DND-41 (cell line): ENCODE results near the gene NPHP4.
"Not testable (repeated sequence)": the region's sequence is repeated elsewhere in the genome, so short reads cannot be mapped to it uniquely, and the experiment has no call there.

Experiments used
- ATAC-seq: fragments of 200-7000 bp; cut with Tn5 transposase; 3 replicates; pipeline ENCODE4 v1.9.1; 2021; ENCODE audit warnings: low read depth; ENCODE audit not compliant: insufficient read depth
- DNase-seq: peaks from one replicate; pipeline ENCODE4 v3.0.0-alpha.2; 2020
- H2AFZ ChIP-seq: 2 replicates; pipeline ENCODE4 v1.6.0; 2012; ENCODE audit warnings: low read depth, low read length
- H3K27ac ChIP-seq: 2 replicates; pipeline ENCODE4 v1.5.1; 2012; ENCODE audit warnings: low read length, inconsistent platforms
- H3K27me3 ChIP-seq: fragments of 200-600 bp; sonication (generic); 2 replicates; pipeline ENCODE4 v1.6.0; 2012; ENCODE audit warnings: low read length, mild to moderate bottlenecking, inconsistent platforms; ENCODE audit not compliant: insufficient read depth, poor library complexity
- H3K36me3 ChIP-seq: 2 replicates; pipeline ENCODE4 v1.5.1; 2012; ENCODE audit warnings: low read length, inconsistent platforms; ENCODE audit not compliant: insufficient read depth
- H3K4me1 ChIP-seq: 2 replicates; pipeline ENCODE4 v1.5.1; 2012; ENCODE audit warnings: mild to moderate bottlenecking, low read length; ENCODE audit not compliant: insufficient read depth
- H3K4me2 ChIP-seq: 2 replicates; pipeline ENCODE4 v1.6.0; 2012; ENCODE audit warnings: mild to moderate bottlenecking, moderate library complexity, low read length, inconsistent platforms; ENCODE audit not compliant: insufficient read depth
- H3K4me3 ChIP-seq, 2 experiments: fragments of 200-600 bp in 1 of 2; shearing (Covaris generic) in 1 of 2; 2 replicates each; pipeline ENCODE4 v1.5.1; 2012 to 2016; ENCODE audit warnings: inconsistent platforms in 2 of 2, low read length in 2 of 2, mild to moderate bottlenecking in 2 of 2, low read depth in 1 of 2, moderate library complexity in 1 of 2
- H3K79me2 ChIP-seq: 2 replicates; pipeline ENCODE4 v1.6.0; 2012; ENCODE audit warnings: low read length, inconsistent platforms; ENCODE audit not compliant: insufficient read depth
- H3K9ac ChIP-seq: 2 replicates; pipeline ENCODE4 v1.6.0; 2012; ENCODE audit warnings: low read depth, mild to moderate bottlenecking, inconsistent platforms, low read length, moderate library complexity
- H3K9me3 ChIP-seq: 2 replicates; pipeline ENCODE4 v1.5.1; 2012; ENCODE audit warnings: low read length, moderate library complexity, mild to moderate bottlenecking, inconsistent platforms; ENCODE audit not compliant: insufficient read depth, severe bottlenecking
- H4K20me1 ChIP-seq: 2 replicates; pipeline ENCODE4 v1.6.0; 2012; ENCODE audit warnings: low read length; ENCODE audit not compliant: insufficient read depth
- CTCF ChIP-seq: IDR thresholded peaks from 2 replicates; pipeline ENCODE4 v1.5.1; 2012; ENCODE audit warnings: borderline replicate concordance, low read length, moderate library complexity, mild to moderate bottlenecking; ENCODE audit not compliant: poor library complexity, severe bottlenecking; ENCODE audit errors: extremely low read depth
- EZH2 ChIP-seq: IDR thresholded peaks from 3 replicates; pipeline ENCODE4 v1.6.1; 2012; ENCODE audit warnings: borderline replicate concordance, low read depth, mild to moderate bottlenecking, moderate library complexity, low read length, inconsistent platforms; ENCODE audit not compliant: severe bottlenecking

The NPHP4 gene

GRCh38 chr1:5893699-5894278, 98.4 kb downstream of the NPHP4 start:
- H3K4me1 ChIP-seq, H2AFZ ChIP-seq, H3K9me3 ChIP-seq, ATAC-seq, H3K79me2 ChIP-seq, H3K4me3 ChIP-seq, H3K9ac ChIP-seq, H3K27me3 ChIP-seq, H3K4me2 ChIP-seq, H3K27ac ChIP-seq: not testable (repeated sequence)
- H4K20me1 ChIP-seq, result peaks cover 12% of the 10 kb centered on the region; the same call in 1 of the 2 replicates
- peak; percentile 16 for DNase-seq
- peak; percentile 43 for TF ChIP-seq CTCF
- H3K36me3 ChIP-seq, result peaks cover 48% of the 10 kb centered on the region

GRCh38 chr1:5892329-5892728, 99.9 kb downstream of the NPHP4 start:
- no peak overlapping the region for H3K27ac ChIP-seq
- no peak overlapping the region for H3K4me3 ChIP-seq
- no peak for DNase-seq
- H3K27me3 ChIP-seq, result no peaks in the 10 kb centered on the region
- H3K36me3 ChIP-seq, result peaks cover 42% of the 10 kb centered on the region
- no peak for TF ChIP-seq EZH2
- no peak for TF ChIP-seq CTCF
- no peak for ATAC-seq
- H3K4me1 ChIP-seq, result no peaks in the 10 kb centered on the region
- no peak overlapping the region for H2AFZ ChIP-seq
- peaks cover 12% of the 10 kb centered on the region; the same call in 1 of the 2 replicates for H4K20me1 ChIP-seq
- no peaks in the 10 kb centered on the region for H3K9me3 ChIP-seq
- no peak overlapping the region for H3K9ac ChIP-seq
- no peaks in the 10 kb centered on the region for H3K79me2 ChIP-seq
- no peak overlapping the region for H3K4me2 ChIP-seq

GRCh38 chr1:5891736-5892135, 100.5 kb downstream of the NPHP4 start:
- H2AFZ ChIP-seq, result no peak overlapping the region
- DNase-seq, result no peak
- no peak overlapping the region for H3K4me2 ChIP-seq
- ATAC-seq, result no peak
- H3K27ac ChIP-seq, result no peak overlapping the region
- no peak for TF ChIP-seq EZH2
- no peak for TF ChIP-seq CTCF
- H3K27me3 ChIP-seq, result no peaks in the 10 kb centered on the region
- no peak overlapping the region for H3K9ac ChIP-seq
- no peak overlapping the region for H3K4me3 ChIP-seq
- H4K20me1 ChIP-seq, result peaks cover 12% of the 10 kb centered on the region; the same call in 1 of the 2 replicates
- H3K9me3 ChIP-seq, result no peaks in the 10 kb centered on the region
- H3K36me3 ChIP-seq, result peaks cover 42% of the 10 kb centered on the region
- no peaks in the 10 kb centered on the region for H3K4me1 ChIP-seq
- H3K79me2 ChIP-seq, result no peaks in the 10 kb centered on the region

GRCh38 chr1:5891137-5891536, 101.1 kb downstream of the NPHP4 start:
- no peaks in the 10 kb centered on the region for H3K4me1 ChIP-seq
- H3K9ac ChIP-seq, result no peak overlapping the region
- ATAC-seq, result no peak
- H3K36me3 ChIP-seq, result peaks cover 44% of the 10 kb centered on the region
- H4K20me1 ChIP-seq, result peaks cover 16% of the 10 kb centered on the region; the same call in 1 of the 2 replicates
- no peaks in the 10 kb centered on the region for H3K27me3 ChIP-seq
- H3K4me3 ChIP-seq, result no peak overlapping the region
- no peaks in the 10 kb centered on the region for H3K9me3 ChIP-seq
- H3K4me2 ChIP-seq, result no peak overlapping the region
- no peak overlapping the region for H3K27ac ChIP-seq
- no peaks in the 10 kb centered on the region for H3K79me2 ChIP-seq
- TF ChIP-seq EZH2 (no peak), CTCF (no peak)
- H2AFZ ChIP-seq, result no peak overlapping the region
- DNase-seq, result no peak
